CD4-positive, CD25-positive, alpha-beta regulatory T cell (primary cell): ENCODE measurements around the gene ACTA2. TPM values are rescaled to one million over a fixed set of nuclear protein-coding genes. Genes with fewer than 3 reads are reported as not detected.

Source experiments
- ATAC-seq, 2 donors: fragments of 150-1000 bp; cut with Tn5 transposase; one replicate each; pipeline ENCODE4 v1.10.0; 2021; ENCODE audit warnings: low read depth in 2 of 2, moderate number of reproducible peaks in 2 of 2, moderate library complexity in 1 of 2
- DNase-seq, 3 donors: peaks; one replicate each; pipeline versions ENCODE4 v3.0.0 to v3.0.0-alpha.2; 2012 to 2022; ENCODE audit warnings: mixed read lengths in 1 of 3
- H3K27ac ChIP-seq: one replicate; pipeline ENCODE4 v1.7.0; 2013; ENCODE audit warnings: mild to moderate bottlenecking, low read length; ENCODE audit not compliant: insufficient read depth, poor library complexity, severe bottlenecking
- H3K27me3 ChIP-seq: one replicate; pipeline ENCODE4 v1.7.0; 2013; ENCODE audit warnings: low read length; ENCODE audit not compliant: control insufficient read depth, insufficient read depth
- H3K36me3 ChIP-seq: one replicate; pipeline ENCODE4 v1.7.0; 2013; ENCODE audit warnings: mild to moderate bottlenecking, low read length, moderate library complexity; ENCODE audit not compliant: control insufficient read depth, insufficient read depth
- H3K4me1 ChIP-seq: 2 replicates; pipeline ENCODE4 v1.7.0; 2013; ENCODE audit warnings: mild to moderate bottlenecking, low read length; ENCODE audit not compliant: insufficient read depth, control insufficient read depth, poor library complexity, severe bottlenecking
- H3K4me3 ChIP-seq: one replicate; pipeline ENCODE4 v1.7.0; 2013; ENCODE audit warnings: low read depth, mild to moderate bottlenecking, low read length, moderate library complexity
- H3K9me3 ChIP-seq, 2 experiments: 1 replicate in 1 of 2; 2 replicates in 1 of 2; pipeline ENCODE4 v1.7.0; 2013; ENCODE audit warnings: low read length in 2 of 2, mild to moderate bottlenecking in 1 of 2, moderate library complexity in 1 of 2; ENCODE audit not compliant: control insufficient read depth in 2 of 2
- H3K27ac Mint-ChIP-seq, 3 donors: one replicate each; pipeline ENCODE4 v1.8.0; 2020 to 2022; ENCODE audit warnings: mild to moderate bottlenecking in 3 of 3, mixed read lengths in 3 of 3, moderate library complexity in 2 of 3
- H3K27me3 Mint-ChIP-seq: one replicate; pipeline ENCODE4 v1.8.0; 2022; ENCODE audit warnings: mild to moderate bottlenecking, mixed read lengths
- H3K36me3 Mint-ChIP-seq: one replicate; pipeline ENCODE4 v1.8.0; 2020; ENCODE audit warnings: mixed read lengths
- H3K4me1 Mint-ChIP-seq, 4 donors: one replicate each; pipeline ENCODE4 v1.8.0; 2020 to 2022; ENCODE audit warnings: mixed read lengths in 4 of 4, mild to moderate bottlenecking in 1 of 4
- H3K4me3 Mint-ChIP-seq, 4 donors: one replicate each; pipeline ENCODE4 v1.8.0; 2020 to 2022; ENCODE audit warnings: mild to moderate bottlenecking in 4 of 4, mixed read lengths in 4 of 4, moderate library complexity in 3 of 4
- H3K9me3 Mint-ChIP-seq, 7 donors: one replicate each; pipeline ENCODE4 v1.8.0; 2020 to 2022; ENCODE audit warnings: mixed read lengths in 7 of 7, mild to moderate bottlenecking in 3 of 7, moderate library complexity in 2 of 7
- polyA plus RNA-seq, 4 donors: library from polyadenylated mRNA; unstranded; fragments of 300-500 nt; fragmentation: Illumina TruSeq; gene quantifications; one replicate each; pipeline ENCODE4 v1.2.3, GENCODE V29; 2021
- total RNA-seq: library from RNA; stranded (reverse); gene quantifications from one replicate; pipeline ENCODE4 v1.2.3, GENCODE V29; 2022

ACTA2 gene
- total and polyA plus RNA-seq, 5 donors from 2014 or later = 26.2 to 65.9 (median 53.1) TPM

- ATAC-seq (no peak), DNase-seq (no peak)
- H3K27me3 Mint-ChIP-seq = no peaks in the 10 kb centered on the region
- peaks cover 3 to 21% (median 11%) of the 10 kb centered on the region in 4 donors for H3K4me1 Mint-ChIP-seq
- no peak overlapping the region for H3K4me3 Mint-ChIP-seq
- H3K36me3 Mint-ChIP-seq = peaks cover 28% of the 10 kb centered on the region
- H3K27ac Mint-ChIP-seq = no peak overlapping the region
- Histone ChIP-seq H3K4me1 (no peaks in the 10 kb centered on the region), H3K9me3 (no peaks in the 10 kb centered on the region), H3K27me3 (no peaks in the 10 kb centered on the region), H3K27ac (no peak overlapping the region), H3K36me3 (no peaks in the 10 kb centered on the region), H3K4me3 (no peak overlapping the region)
- no peaks in the 10 kb centered on the region for H3K9me3 Mint-ChIP-seq
Measured at GRCh38 chr10:88949912-88950837, 2.4 kb downstream of the ACTA2 start.

- no peak overlapping the region for H3K27ac ChIP-seq
- H3K9me3 Mint-ChIP-seq = no peaks in the 10 kb centered on the region
- no peak overlapping the region for H3K27ac Mint-ChIP-seq
- no peaks in the 10 kb centered on the region for H3K27me3 ChIP-seq
- no peak overlapping the region for H3K4me3 ChIP-seq
- no peaks in the 10 kb centered on the region for H3K9me3 ChIP-seq
- ATAC-seq = no peak
- H3K4me3 Mint-ChIP-seq = no peak overlapping the region
- H3K36me3 ChIP-seq = peaks cover 1% of the 10 kb centered on the region
- no peaks in the 10 kb centered on the region for H3K27me3 Mint-ChIP-seq
- no peaks in the 10 kb centered on the region for H3K4me1 ChIP-seq
- DNase-seq = no peak
- peaks cover 5 to 22% (median 13%) of the 10 kb centered on the region in 4 donors for H3K4me1 Mint-ChIP-seq
- H3K36me3 Mint-ChIP-seq = peaks cover 28% of the 10 kb centered on the region
Measured at GRCh38 chr10:88949051-88949450, 3.5 kb downstream of the ACTA2 start.

- Mint-ChIP-seq H3K27me3 (no peaks in the 10 kb centered on the region), H3K36me3 (peaks cover 32% of the 10 kb centered on the region), H3K4me1 (peaks cover 5 to 18% (median 9%) of the 10 kb centered on the region in 4 donors), H3K4me3 (no peak overlapping the region), H3K27ac (peak overlapping the region in 1 of 3 donors; percentile 38), H3K9me3 (no peaks in the 10 kb centered on the region)
- Histone ChIP-seq H3K4me3 (no peak overlapping the region), H3K27me3 (no peaks in the 10 kb centered on the region), H3K36me3 (peaks cover 11% of the 10 kb centered on the region), H3K9me3 (no peaks in the 10 kb centered on the region), H3K4me1 (no peaks in the 10 kb centered on the region), H3K27ac (no peak overlapping the region)
- no peak for DNase-seq
- ATAC-seq = no peak
Measured at GRCh38 chr10:88946965-88947590, 5.5 kb downstream of the ACTA2 start.

- Mint-ChIP-seq H3K4me1 (peaks cover 6 to 17% (median 13%) of the 10 kb centered on the region in 4 donors), H3K36me3 (peaks cover 36% of the 10 kb centered on the region), H3K4me3 (no peak overlapping the region), H3K9me3 (no peaks in the 10 kb centered on the region), H3K27me3 (no peaks in the 10 kb centered on the region), H3K27ac (no peak overlapping the region)
- no peaks in the 10 kb centered on the region for H3K27me3 ChIP-seq
- ATAC-seq = no peak
- no peak overlapping the region for H3K4me3 ChIP-seq
- no peak for DNase-seq
- no peaks in the 10 kb centered on the region for H3K9me3 ChIP-seq
- H3K4me1 ChIP-seq = no peaks in the 10 kb centered on the region
- H3K27ac ChIP-seq = no peak overlapping the region
- H3K36me3 ChIP-seq = peaks cover 13% of the 10 kb centered on the region
Measured at GRCh38 chr10:88946200-88946599, 6.4 kb downstream of the ACTA2 start.

- no peak for DNase-seq
- peaks cover 26% of the 10 kb centered on the region for H3K36me3 ChIP-seq
Measured at GRCh38 chr10:88944813-88945212, 7.8 kb downstream of the ACTA2 start.

GRCh38 chr10:88943778-88944177, 8.8 kb downstream of the ACTA2 start:
- no peaks in the 10 kb centered on the region for H3K9me3 ChIP-seq
- H3K27ac ChIP-seq = no peak overlapping the region
- Mint-ChIP-seq H3K36me3 (peaks cover 39% of the 10 kb centered on the region), H3K27me3 (no peaks in the 10 kb centered on the region), H3K9me3 (no peaks in the 10 kb centered on the region), H3K4me3 (no peak overlapping the region), H3K27ac (no peak overlapping the region), H3K4me1 (peaks cover 6 to 17% (median 11%) of the 10 kb centered on the region in 4 donors)
- DNase-seq = no peak
- H3K27me3 ChIP-seq = no peaks in the 10 kb centered on the region
- no peak for ATAC-seq
- no peak overlapping the region for H3K4me3 ChIP-seq
- no peaks in the 10 kb centered on the region for H3K4me1 ChIP-seq
- peaks cover 34% of the 10 kb centered on the region for H3K36me3 ChIP-seq

More at GRCh38 chr10:88944813-88945212, 7.8 kb downstream of the ACTA2 start:
- Histone ChIP-seq H3K27me3 (no peaks in the 10 kb centered on the region), H3K4me1 (no peaks in the 10 kb centered on the region), H3K27ac (no peak overlapping the region), H3K9me3 (no peaks in the 10 kb centered on the region), H3K4me3 (no peak overlapping the region)
- Mint-ChIP-seq H3K27me3 (no peaks in the 10 kb centered on the region), H3K36me3 (peaks cover 34% of the 10 kb centered on the region), H3K9me3 (no peaks in the 10 kb centered on the region), H3K4me1 (peaks cover 6 to 17% (median 11%) of the 10 kb centered on the region in 4 donors), H3K27ac (no peak overlapping the region), H3K4me3 (no peak overlapping the region)
- no peak for ATAC-seq

GRCh38 chr10:88941026-88941425, 11.5 kb downstream of the ACTA2 start:
- no peaks in the 10 kb centered on the region for H3K4me1 ChIP-seq
- H3K27ac Mint-ChIP-seq = peak overlapping the region in 1 of 3 donors; percentile 2
- H3K9me3 ChIP-seq = no peaks in the 10 kb centered on the region
- no peaks in the 10 kb centered on the region for H3K9me3 Mint-ChIP-seq
- H3K4me3 Mint-ChIP-seq = no peak overlapping the region
- peaks cover 6 to 21% (median 15%) of the 10 kb centered on the region in 4 donors for H3K4me1 Mint-ChIP-seq
- DNase-seq (no peak), ATAC-seq (no peak)
- H3K27me3 Mint-ChIP-seq = no peaks in the 10 kb centered on the region
- peaks cover 43% of the 10 kb centered on the region for H3K36me3 Mint-ChIP-seq
- H3K4me3 ChIP-seq = no peak overlapping the region
- no peak overlapping the region for H3K27ac ChIP-seq
- peaks cover 45% of the 10 kb centered on the region for H3K36me3 ChIP-seq
- no peaks in the 10 kb centered on the region for H3K27me3 ChIP-seq
